ENCODE data around the gene UBE4B.

DNA sequence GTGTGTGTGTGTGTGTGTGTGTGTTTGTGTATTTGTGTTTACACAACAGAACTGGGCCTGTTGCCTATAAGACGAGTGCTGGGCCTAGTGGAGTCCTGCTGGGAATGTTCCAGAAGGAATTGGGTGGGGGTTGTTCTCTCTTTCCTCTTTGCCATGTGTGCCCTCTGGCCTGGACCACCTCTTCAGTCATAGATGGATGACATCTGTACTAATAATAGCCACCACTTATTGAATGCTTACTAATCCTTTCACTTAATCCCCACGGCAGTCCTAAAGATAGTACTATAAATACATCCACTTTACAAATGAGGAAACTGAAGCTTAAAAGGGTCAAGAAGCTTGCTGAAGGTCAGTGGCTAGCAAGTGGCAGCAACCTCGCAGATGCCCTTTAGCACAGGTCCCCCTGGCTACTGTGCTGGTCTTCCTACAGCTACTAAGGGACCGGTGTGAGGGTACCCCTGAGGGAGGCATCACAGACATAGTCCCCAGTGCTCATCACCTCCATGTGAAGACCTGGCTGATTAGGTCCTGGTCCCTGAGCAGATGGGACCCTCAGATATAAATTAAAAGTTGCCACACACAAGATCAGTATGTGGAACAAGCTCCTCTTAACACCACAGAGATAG is 122.4 kb downstream of the UBE4B start:
- TF ChIP-seq, protein P1, sequence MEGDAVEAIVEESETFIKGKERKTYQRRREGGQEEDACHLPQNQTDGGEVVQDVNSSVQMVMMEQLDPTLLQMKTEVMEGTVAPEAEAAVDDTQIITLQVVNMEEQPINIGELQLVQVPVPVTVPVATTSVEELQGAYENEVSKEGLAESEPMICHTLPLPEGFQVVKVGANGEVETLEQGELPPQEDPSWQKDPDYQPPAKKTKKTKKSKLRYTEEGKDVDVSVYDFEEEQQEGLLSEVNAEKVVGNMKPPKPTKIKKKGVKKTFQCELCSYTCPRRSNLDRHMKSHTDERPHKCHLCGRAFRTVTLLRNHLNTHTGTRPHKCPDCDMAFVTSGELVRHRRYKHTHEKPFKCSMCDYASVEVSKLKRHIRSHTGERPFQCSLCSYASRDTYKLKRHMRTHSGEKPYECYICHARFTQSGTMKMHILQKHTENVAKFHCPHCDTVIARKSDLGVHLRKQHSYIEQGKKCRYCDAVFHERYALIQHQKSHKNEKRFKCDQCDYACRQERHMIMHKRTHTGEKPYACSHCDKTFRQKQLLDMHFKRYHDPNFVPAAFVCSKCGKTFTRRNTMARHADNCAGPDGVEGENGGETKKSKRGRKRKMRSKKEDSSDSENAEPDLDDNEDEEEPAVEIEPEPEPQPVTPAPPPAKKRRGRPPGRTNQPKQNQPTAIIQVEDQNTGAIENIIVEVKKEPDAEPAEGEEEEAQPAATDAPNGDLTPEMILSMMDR (IDR thresholded peaks at IDR 0.05; ENCODE audit: borderline replicate concordance, extremely low read depth, low read length, poor library complexity, severe bottlenecking) = no peak
- no peak for TF ChIP-seq EZH2 (IDR thresholded peaks at IDR 0.05; ENCODE audit: borderline replicate concordance, low read depth, low read length, severe bottlenecking)

All from DND-41 (cell line).